Hepatocyte (in vitro differentiated cells): ENCODE results near the gene DES.

ENCODE experiments used
- EZH2 ChIP-seq: fragments of 200-600 bp; sonication (generic); IDR thresholded peaks from 2 replicates; pipeline ENCODE4 v1.6.1; 2016; ENCODE audit warnings: antibody characterized with exemption, mild to moderate bottlenecking, borderline replicate concordance
- EZH2phosphoT487 ChIP-seq: fragments of 200-600 bp; sonication (generic); IDR thresholded peaks from one replicate; pipeline ENCODE4 v1.6.1; 2018; ENCODE audit warnings: antibody characterized with exemption, mild to moderate bottlenecking, low read depth, moderate library complexity; ENCODE audit not compliant: unreplicated experiment, severe bottlenecking
- TF ChIP-seq, protein P1 (sequence below): fragments of 200-600 bp; sonication (generic); IDR thresholded peaks from 2 replicates; pipeline ENCODE4 v1.5.1; 2016; ENCODE audit warnings: antibody characterized with exemption, mild to moderate bottlenecking; ENCODE audit not compliant: poor library complexity

- TF ChIP-seq EZH2phosphoT487: no peak
- TF ChIP-seq EZH2: no peak
- TF ChIP-seq, protein P1, sequence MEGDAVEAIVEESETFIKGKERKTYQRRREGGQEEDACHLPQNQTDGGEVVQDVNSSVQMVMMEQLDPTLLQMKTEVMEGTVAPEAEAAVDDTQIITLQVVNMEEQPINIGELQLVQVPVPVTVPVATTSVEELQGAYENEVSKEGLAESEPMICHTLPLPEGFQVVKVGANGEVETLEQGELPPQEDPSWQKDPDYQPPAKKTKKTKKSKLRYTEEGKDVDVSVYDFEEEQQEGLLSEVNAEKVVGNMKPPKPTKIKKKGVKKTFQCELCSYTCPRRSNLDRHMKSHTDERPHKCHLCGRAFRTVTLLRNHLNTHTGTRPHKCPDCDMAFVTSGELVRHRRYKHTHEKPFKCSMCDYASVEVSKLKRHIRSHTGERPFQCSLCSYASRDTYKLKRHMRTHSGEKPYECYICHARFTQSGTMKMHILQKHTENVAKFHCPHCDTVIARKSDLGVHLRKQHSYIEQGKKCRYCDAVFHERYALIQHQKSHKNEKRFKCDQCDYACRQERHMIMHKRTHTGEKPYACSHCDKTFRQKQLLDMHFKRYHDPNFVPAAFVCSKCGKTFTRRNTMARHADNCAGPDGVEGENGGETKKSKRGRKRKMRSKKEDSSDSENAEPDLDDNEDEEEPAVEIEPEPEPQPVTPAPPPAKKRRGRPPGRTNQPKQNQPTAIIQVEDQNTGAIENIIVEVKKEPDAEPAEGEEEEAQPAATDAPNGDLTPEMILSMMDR: no peak
Measured at GRCh38 chr2:219462349-219462748, 44.2 kb downstream of the DES start.
